ENCODE measurements around the gene BHMT.
"Not testable (repeated sequence)": the region's sequence is repeated elsewhere in the genome, so short reads cannot be mapped to it uniquely, and the experiment has no call there.

The BHMT gene

GRCh38 chr5:79173626-79174025 is 62.0 kb downstream of the BHMT start:
- no peak for DNase-seq

- not testable (repeated sequence) for DNase-seq
Measured at GRCh38 chr5:79180449-79180848, 68.8 kb downstream of the BHMT start.

GRCh38 chr5:79181419-79182022 is 69.9 kb downstream of the BHMT start:
- no peak for DNase-seq
